K562 (cell line): ENCODE measurements around the gene RINT1. TPM values are rescaled to one million over a fixed set of nuclear protein-coding genes. Genes with fewer than 3 reads are reported as not detected.
"Not testable (repeated sequence)": the region's sequence is repeated elsewhere in the genome, so short reads cannot be mapped to it uniquely, and the experiment has no call there.

Experiments
- ATAC-seq: fragments of 200-7000 bp; cut with Tn5 transposase; 3 replicates; pipeline ENCODE4 v1.9.1; 2020; ENCODE audit warnings: moderate library complexity
- BruUV-seq: library from RNA; stranded (reverse); fragments of 400-500 nt; replicated peaks from 2 replicates; lab custom pipeline; 2021; lab: Mats Ljungman, UMichigan
- CTCF ChIA-PET: fragments of 300-600 bp; formaldehyde crosslinking; extraction: SDS; loops from one replicate; lab custom pipeline; 2021; ENCODE audit warnings: low intra/inter-chr PET ratio; lab: Yijun Ruan, JAX
- POLR2A ChIA-PET: fragments of 300-600, 350-650 bp; sonication (Branson Sonifier 250); formaldehyde crosslinking; extraction: SDS; loops from one replicate; lab custom pipeline; 2021; ENCODE audit warnings: antibody characterized with exemption, inconsistent platforms; lab: Yijun Ruan, JAX
- DNase-seq, 4 experiments: peaks; one replicate each; pipeline versions ENCODE4 v3.0.0 to v3.0.0-alpha.2; 2011 to 2018; ENCODE audit warnings: low spot score in 3 of 4, mixed read lengths in 3 of 4; ENCODE audit errors: extremely low read depth in 1 of 4
- FAIRE-seq: peaks from 2 replicates; lab custom pipeline; 2011; peaks lifted over from hg19 to GRCh38; lab: Jason Lieb, UNC
- H2AFZ ChIP-seq: 2 replicates; pipeline ENCODE4 v1.6.0; 2011; ENCODE audit warnings: low read depth, low read length, control low read depth, inconsistent platforms
- H3K27ac ChIP-seq: fragments of 200-600 bp; 3 replicates; pipeline ENCODE4 v1.8.0; 2011; ENCODE audit warnings: low read depth, mild to moderate bottlenecking, control low read depth, inconsistent platforms, low read length, moderate library complexity, mixed read lengths; ENCODE audit errors: extremely low read depth
- H3K27me3 ChIP-seq, 2 experiments: fragments of 300-600 bp in 1 of 2; 2 replicates in 1 of 2; 3 replicates in 1 of 2; pipeline versions ENCODE4 v1.6.0 to v1.8.0; 2011; ENCODE audit warnings: inconsistent platforms in 2 of 2, low read length in 2 of 2, mild to moderate bottlenecking in 1 of 2, mixed read lengths in 1 of 2, moderate library complexity in 1 of 2; ENCODE audit not compliant: control insufficient read depth in 2 of 2, insufficient read depth in 2 of 2
- H3K36me3 ChIP-seq: fragments of 300-600 bp; 3 replicates; pipeline ENCODE4 v1.8.0; 2011; ENCODE audit warnings: mild to moderate bottlenecking, low read length, inconsistent platforms; ENCODE audit not compliant: control insufficient read depth, insufficient read depth
- H3K4me1 ChIP-seq, 2 experiments: fragments of 200-600 bp in 1 of 2; replicated peaks in 1 of 2; 2 replicates in 1 of 2; 3 replicates in 1 of 2; pipeline versions ENCODE4 v1.5.1 to v1.8.0; 2011; ENCODE audit warnings: inconsistent platforms in 2 of 2, low read length in 2 of 2, mild to moderate bottlenecking in 1 of 2, mixed read lengths in 1 of 2, moderate library complexity in 1 of 2; ENCODE audit not compliant: control insufficient read depth in 2 of 2, insufficient read depth in 2 of 2
- H3K4me2 ChIP-seq: 2 replicates; pipeline ENCODE4 v1.6.1; 2011; ENCODE audit warnings: low read length, control low read depth, inconsistent platforms, mixed read lengths; ENCODE audit not compliant: insufficient read depth
- H3K4me3 ChIP-seq: fragments of 200-600 bp; sonication (generic), shearing (Covaris generic); 2 replicates; pipeline ENCODE4 v1.5.1; 2016; ENCODE audit warnings: control low read depth, inconsistent platforms
- H3K79me2 ChIP-seq: fragments of 200-600 bp; 3 replicates; pipeline ENCODE4 v1.8.0; 2011; ENCODE audit warnings: low read length, inconsistent platforms; ENCODE audit not compliant: control insufficient read depth, insufficient read depth
- H3K9ac ChIP-seq, 2 experiments: 2 replicates each; pipeline versions ENCODE4 v1.6.0 to v1.6.1; 2011; ENCODE audit warnings: low read depth in 2 of 2, low read length in 2 of 2, control low read depth in 1 of 2, inconsistent platforms in 1 of 2, mild to moderate bottlenecking in 1 of 2, mixed read lengths in 1 of 2; ENCODE audit not compliant: insufficient read depth in 1 of 2
- H3K9me1 ChIP-seq: one replicate; pipeline ENCODE4 v1.6.0; 2011; ENCODE audit warnings: inconsistent platforms, mild to moderate bottlenecking, low read length, moderate library complexity; ENCODE audit not compliant: control insufficient read depth, insufficient read depth
- H3K9me3 ChIP-seq: replicated peaks from 2 replicates; pipeline ENCODE4 v1.5.1; 2011; ENCODE audit warnings: low read depth, low read length, inconsistent platforms; ENCODE audit not compliant: control insufficient read depth, insufficient read depth
- H4K20me1 ChIP-seq: replicated peaks from 2 replicates; pipeline ENCODE4 v1.6.1; 2011; ENCODE audit warnings: low read length, inconsistent platforms, mixed read lengths; ENCODE audit not compliant: control insufficient read depth, insufficient read depth
- ATF6 ChIP-seq: sonication (generic); formaldehyde crosslinking; IDR thresholded peaks from 2 replicates; pipeline ENCODE4 v1.4.0; 2020; ENCODE audit warnings: mild to moderate bottlenecking, missing genetic modification reagents
- NBN ChIP-seq: fragments of 450-650 bp; IDR thresholded peaks from 2 replicates; pipeline ENCODE4 v1.6.1; 2016; ENCODE audit warnings: low read depth, mild to moderate bottlenecking
- NR1H2 ChIP-seq: sonication (generic); formaldehyde crosslinking; IDR thresholded peaks from 2 replicates; pipeline ENCODE4 v1.4.0; 2020; ENCODE audit warnings: mild to moderate bottlenecking, missing genetic modification reagents
- ZNF121 ChIP-seq: sonication (generic); formaldehyde crosslinking; conservative IDR thresholded peaks from 2 replicates; pipeline ENCODE4 v1.8.0; 2022; ENCODE audit warnings: missing genetic modification reagents
- WGBS: fragments of 100-300 bp; shearing (Covaris generic); methylation state at CpG from one replicate; pipeline ENCODE4 v1.1.6; 2016; ENCODE audit warnings: low coverage, mixed read lengths; ENCODE audit not compliant: insufficient coverage; ENCODE audit errors: missing lambda C conversion rate; 5-methylcytosine and 5-hydroxymethylcytosine counted together
- in situ Hi-C: fragments of 300-500 bp; cut with MboI; formaldehyde crosslinking; loops from 4 replicates; pipeline ENCODE4 v1.15.0; 2018; ENCODE audit warnings: inconsistent platforms, mixed read lengths
- intact Hi-C: fragments of 100-400 bp; cut with micrococcal nuclease; formaldehyde crosslinking; loops from 2 replicates; pipeline ENCODE4 v1.14.2; 2022
- polyA plus RNA-seq, 8 experiments: library from polyadenylated mRNA; depleted of rRNA in 4 of 8; stranded (reverse) in 5 of 8; unstranded in 3 of 8; fragments of >200 nt; fragmentation: Nextera tagmentation in 2 of 8; fragmentation: Illumina TruSeq in 1 of 8; extraction: Ambion mirVana in 2 of 8; extraction: Trizol in 1 of 8; gene quantifications; 2 replicates each; pipeline versions ENCODE4 v1.2.1 to v1.2.3, GENCODE V29; 2011 to 2014; ENCODE audit warnings: inconsistent platforms in 1 of 8, missing spikeins in 1 of 8
- total RNA-seq, 7 experiments: library from RNA; depleted of rRNA in 6 of 7; stranded (reverse); fragments of >200 nt in 6 of 7; fragmentation: Illumina TruSeq in 2 of 7; extraction: Trizol in 2 of 7; gene quantifications; 2 replicates each; pipeline versions ENCODE4 v1.2.1 to v1.2.3, GENCODE V29; 2011 to 2021; ENCODE audit warnings: low replicate concordance in 1 of 7

The RINT1 gene
- total and polyA plus RNA-seq, 9 of the 15 experiments (the other 6 are each of a cell fraction or from before 2014, with no cell fraction given), result 21.3 to 74.3 (median 27.4) TPM

GRCh38 chr7:105520620-105521019 is 11.4 kb upstream of the RINT1 start:
- BruUV-seq, result TSS peak; percentile 52
- H4K20me1 ChIP-seq, H3K27me3 ChIP-seq, CTCF ChIA-PET, H3K9me1 ChIP-seq, FAIRE-seq, in situ Hi-C loops, ATAC-seq, H2AFZ ChIP-seq, DNase-seq, H3K9me3 ChIP-seq: not testable (repeated sequence)
- H3K4me1 ChIP-seq, result peaks cover 17 to 29% of the 10 kb centered on the region in 2 experiments; a peak in 3 of 5 replicates
- intact Hi-C loops, result loop anchor here (10.0 kb wide), 1 partner anchor 506 kb away; the partner anchor contains the start of gene KMT2E
- peak overlapping the region; percentile 98 for H3K4me3 ChIP-seq
- 0 out of 2 replicates have a peak, but pooled peaks have one; percentile 42 for TF ChIP-seq NR1H2
- peak; percentile 98 for TF ChIP-seq ZNF121
- TF ChIP-seq NBN, result 0 out of 2 replicates have a peak, but pooled peaks have one; percentile 17
- 0 out of 2 replicates have a peak, but pooled peaks have one; percentile 63 for TF ChIP-seq ATF6 (CRISPR knock-in tag)
- H3K9ac ChIP-seq, result peak overlapping the region; percentile 91 to 100
- H3K4me2 ChIP-seq, result peak overlapping the region; percentile 98
- peaks cover 61% of the 10 kb centered on the region for H3K79me2 ChIP-seq
- peaks cover 37% of the 10 kb centered on the region for H3K36me3 ChIP-seq
- WGBS, result 63% methylated on average over 7 of the region's 7 CpGs
- POLR2A ChIA-PET, result interaction anchor here (1.1 to 2.3 kb wide), 3 partner anchors 9 to 11 kb away, joined by 5 to 16 read pairs (median 5); partner anchors contain the start of gene RINT1
- H3K27ac ChIP-seq, result peak overlapping the region; percentile 86
